ENCODE results near the gene PRR11. TPM values are rescaled to one million over a fixed set of nuclear protein-coding genes. Genes with fewer than 3 reads are reported as not detected.
"Not testable (repeated sequence)": the region's sequence is repeated elsewhere in the genome, so short reads cannot be mapped to it uniquely, and the experiment has no call there.

The PRR11 gene
- total RNA-seq, 1 experiment from 2014 or later = 90.4 TPM

- peak; percentile 42; the same call in 1 of the 2 replicates for TF ChIP-seq ZNF121 (CRISPR knock-in tag; IDR thresholded peaks at IDR 0.05)
These were observed 65.0 kb downstream of the PRR11 start, which contains the start of gene GDPD1 (continued) for GRCh38 chr17:59220328-59221158.

GRCh38 chr17:59221159-59221847 lies 65.8 kb downstream of the PRR11 start:
- ChIA-PET CTCF (interaction anchor here (0.5 to 1.6 kb wide), 6 partner anchors 11 to 463 kb away, joined by 3 to 9 read pairs (median 4); partner anchors contain the start of gene SMG8), POLR2A (interaction anchor here (0.6 to 0.7 kb wide), 3 partner anchors 11 to 857 kb away, joined by 3 read pairs; no protein-coding TSS in a partner anchor)
- no peak for DNase-seq (ENCODE audit: low spot score)
- Mint-ChIP-seq H3K36me3 (no peaks in the 10 kb centered on the region), H3K27me3 (ENCODE audit: low read depth) (peaks cover 3% of the 10 kb centered on the region; the same call in 1 of the 2 replicates), H3K27ac (no peak overlapping the region), H3K4me3 (peak overlapping the region; percentile 94), H3K9me3 (no peaks in the 10 kb centered on the region), H3K4me1 (peaks cover 6% of the 10 kb centered on the region; the same call in 1 of the 2 replicates)
- no peak for ATAC-seq
- TF ChIP-seq JAZF1 (CRISPR knock-in tag; IDR thresholded peaks at IDR 0.05) = no peak
- no peak for TF ChIP-seq GRHL2 (CRISPR knock-in tag; IDR thresholded peaks at IDR 0.05; ENCODE audit: insufficient replicate concordance, severe bottlenecking)
- TF ChIP-seq IRF2 (CRISPR knock-in tag; IDR thresholded peaks at IDR 0.05; ENCODE audit: borderline replicate concordance, low read depth) = no peak
- 0 out of 2 replicates have a peak, but pooled peaks have one; percentile 1 for TF ChIP-seq HMGXB4 (CRISPR knock-in tag; IDR thresholded peaks at IDR 0.05)

GRCh38 chr17:59223813-59224212 lies 68.3 kb downstream of the PRR11 start:
- Mint-ChIP-seq H3K9me3 (no peaks in the 10 kb centered on the region), H3K36me3 (no peaks in the 10 kb centered on the region), H3K27me3 (ENCODE audit: low read depth) (peaks cover 3% of the 10 kb centered on the region; the same call in 1 of the 2 replicates), H3K27ac (no peak overlapping the region), H3K4me3 (no peak overlapping the region), H3K4me1 (peaks cover 6% of the 10 kb centered on the region; the same call in 1 of the 2 replicates)
- ChIA-PET CTCF (no interaction called here), POLR2A (no interaction called here)
- DNase-seq (ENCODE audit: low spot score) (no peak), ATAC-seq (no peak)
- TF ChIP-seq NR3C1 (CRISPR knock-in tag; conservative IDR thresholded peaks at IDR 0.05; ENCODE audit: low read depth) = no peak

GRCh38 chr17:59228588-59228987 lies 73.0 kb downstream of the PRR11 start:
- not testable (repeated sequence) for H3K9me3 Mint-ChIP-seq; H3K27ac Mint-ChIP-seq; H3K27me3 Mint-ChIP-seq (ENCODE audit: low read depth); H3K36me3 Mint-ChIP-seq; ATAC-seq; H3K4me1 Mint-ChIP-seq; H3K4me3 Mint-ChIP-seq; DNase-seq (ENCODE audit: low spot score)
- CTCF ChIA-PET = interaction anchor here (1.2 kb wide), 1 partner anchor 9 kb away, joined by 6 read pairs; the partner anchor contains the start of gene GDPD1
- peak; percentile 69; the same call in 1 of the 2 replicates for TF ChIP-seq ZNF121 (CRISPR knock-in tag; IDR thresholded peaks at IDR 0.05)
- POLR2A ChIA-PET = interaction anchor here (0.6 kb wide), 1 partner anchor 44 kb away, joined by 3 read pairs; no protein-coding TSS in a partner anchor

GRCh38 chr17:59230764-59231163 lies 75.2 kb downstream of the PRR11 start:
- no peaks in the 10 kb centered on the region for H3K9me3 Mint-ChIP-seq
- TF ChIP-seq ESRRA (CRISPR knock-in tag; IDR thresholded peaks at IDR 0.05; ENCODE audit: borderline replicate concordance) = no peak
- TF ChIP-seq ZNF671 (CRISPR knock-in tag; IDR thresholded peaks at IDR 0.05) = no peak
- TF ChIP-seq ZNF532 (CRISPR knock-in tag; IDR thresholded peaks at IDR 0.05; ENCODE audit: borderline replicate concordance) = no peak
- TF ChIP-seq PREB (CRISPR knock-in tag; IDR thresholded peaks at IDR 0.05; ENCODE audit: borderline replicate concordance) = no peak
- no peak for TF ChIP-seq USF2 (CRISPR knock-in tag; IDR thresholded peaks at IDR 0.05)
- no peak for TF ChIP-seq RELA (CRISPR knock-in tag; IDR thresholded peaks at IDR 0.05; ENCODE audit: borderline replicate concordance)
- TF ChIP-seq PRRX2 (CRISPR knock-in tag; IDR thresholded peaks at IDR 0.05) = no peak

More at GRCh38 chr17:59230764-59231163, 75.2 kb downstream of the PRR11 start:
- ChIA-PET POLR2A (interaction anchor here (0.7 kb wide), 1 partner anchor 378 kb away, joined by 3 read pairs; no protein-coding TSS in a partner anchor), CTCF (no interaction called here)
- no peak for DNase-seq (ENCODE audit: low spot score)
- no peak for ATAC-seq
- H3K27ac Mint-ChIP-seq = no peak overlapping the region
- H3K27me3 Mint-ChIP-seq (ENCODE audit: low read depth) = no peaks in the 10 kb centered on the region
- no peaks in the 10 kb centered on the region for H3K36me3 Mint-ChIP-seq
- no peak overlapping the region for H3K4me3 Mint-ChIP-seq
- no peaks in the 10 kb centered on the region for H3K4me1 Mint-ChIP-seq
